GM19455 (cell line): Measurements from ENCODE around the gene LRRN4.

Experiments used
- ATAC-seq: cut with Tn5 transposase; IDR thresholded peaks from one replicate; pipeline ENCODE4 v1.9.1; 2021; ENCODE audit not compliant: unreplicated experiment

LRRN4 gene

GRCh38 chr20:6053776-6054688, at the start of gene LRRN4:
LRRN4 (minus strand) TSS chr20:6054060; CDS start chr20:6052799, 1,261 bp downstream.
- no peak for ATAC-seq

- ATAC-seq, result no peak
These were observed 49.4 kb upstream of the LRRN4 start for GRCh38 chr20:6103301-6103700.

GRCh38 chr20:6101346-6101745, 47.5 kb upstream of the LRRN4 start:
- ATAC-seq, result no peak

GRCh38 chr20:6100246-6100645, 46.4 kb upstream of the LRRN4 start:
- ATAC-seq, result no peak

GRCh38 chr20:6099819-6100218, 46.0 kb upstream of the LRRN4 start:
- ATAC-seq, result no peak

- ATAC-seq, result no peak
These were observed 41.5 kb upstream of the LRRN4 start for GRCh38 chr20:6095409-6095808.

- ATAC-seq, result no peak
These were observed 40.7 kb upstream of the LRRN4 start for GRCh38 chr20:6094565-6094964.

- ATAC-seq, result no peak
These were observed 40.2 kb upstream of the LRRN4 start for GRCh38 chr20:6094063-6094462.

- ATAC-seq, result no peak
These were observed 37.8 kb upstream of the LRRN4 start for GRCh38 chr20:6091661-6092060.

GRCh38 chr20:6086868-6087267, 33.0 kb upstream of the LRRN4 start:
- no peak for ATAC-seq

- no peak for ATAC-seq
These were observed 30.1 kb upstream of the LRRN4 start for GRCh38 chr20:6083926-6084325.

- no peak for ATAC-seq
These were observed 27.4 kb upstream of the LRRN4 start for GRCh38 chr20:6081236-6081635.

GRCh38 chr20:6079016-6079415, 25.2 kb upstream of the LRRN4 start:
- ATAC-seq, result no peak

GRCh38 chr20:6075428-6076219, 21.8 kb upstream of the LRRN4 start:
- ATAC-seq, result no peak

- ATAC-seq, result no peak
These were observed 20.9 kb upstream of the LRRN4 start for GRCh38 chr20:6074784-6075183.

GRCh38 chr20:6074145-6074561, 20.3 kb upstream of the LRRN4 start:
- ATAC-seq, result peak; percentile 83

- no peak for ATAC-seq
These were observed 17.2 kb upstream of the LRRN4 start for GRCh38 chr20:6070829-6071695.

GRCh38 chr20:6069669-6070068, 15.8 kb upstream of the LRRN4 start:
- ATAC-seq, result no peak

GRCh38 chr20:6067763-6068318, 14.0 kb upstream of the LRRN4 start:
- no peak for ATAC-seq

GRCh38 chr20:6066582-6066981, 12.7 kb upstream of the LRRN4 start:
- no peak for ATAC-seq

- no peak for ATAC-seq
These were observed 7.7 kb upstream of the LRRN4 start for GRCh38 chr20:6061544-6061943.
